NCI-H2196 (cell line): Measurements from ENCODE around the gene PGA3.
"Not testable (repeated sequence)": the region's sequence is repeated elsewhere in the genome, so short reads cannot be mapped to it uniquely, and the experiment has no call there.

Experiments
- DNase-seq: peaks from one replicate; lab custom pipeline; 2025; ENCODE audit not compliant: unreplicated experiment; lab: John Stamatoyannopoulos, UW

The PGA3 gene

DNA sequence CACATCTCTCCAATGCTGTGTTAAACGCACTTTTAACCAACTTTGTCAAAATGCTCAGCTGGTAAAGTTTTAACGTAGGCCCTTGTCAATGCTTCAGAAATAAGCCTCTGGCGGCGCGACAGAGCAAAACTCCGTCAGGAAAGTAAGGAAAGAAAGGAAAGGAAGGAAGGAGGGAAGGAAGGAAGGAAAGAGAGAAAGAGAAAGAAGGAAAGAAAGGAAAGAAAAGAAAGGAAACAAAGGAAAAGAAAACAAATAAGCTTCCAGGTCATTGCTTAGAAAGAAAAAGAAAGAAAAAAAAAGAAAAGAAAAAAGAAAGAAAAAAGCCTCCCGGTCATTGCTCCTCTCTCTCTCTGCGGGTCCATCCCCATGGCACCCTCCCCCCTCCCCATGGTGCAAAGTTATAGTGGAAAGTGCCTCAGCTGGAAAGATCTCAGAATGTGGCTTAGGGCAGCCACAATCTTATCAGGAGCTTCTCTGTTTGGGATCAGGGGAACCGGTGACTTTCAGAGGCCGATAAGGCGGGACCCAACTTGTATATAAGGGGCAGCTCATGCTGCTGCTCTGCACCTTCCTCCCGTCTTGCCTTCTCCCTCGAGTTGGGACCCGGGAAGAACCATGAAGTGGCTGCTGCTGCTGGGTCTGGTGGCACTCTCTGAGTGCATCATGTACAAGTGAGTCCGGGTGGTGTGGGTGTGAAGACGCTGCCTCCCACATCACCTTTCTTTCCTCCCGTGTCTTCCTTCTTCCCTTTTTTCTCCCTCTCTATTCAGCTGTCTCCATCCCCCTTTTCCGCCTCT lies at the start of gene PGA3:
Gene PGA3, plus strand, starts transcription at position 566 of the 797 bp plus-strand sequence. Its CDS starts 50 bp downstream, at position 616.
- DNase-seq: not testable (repeated sequence)

DNA sequence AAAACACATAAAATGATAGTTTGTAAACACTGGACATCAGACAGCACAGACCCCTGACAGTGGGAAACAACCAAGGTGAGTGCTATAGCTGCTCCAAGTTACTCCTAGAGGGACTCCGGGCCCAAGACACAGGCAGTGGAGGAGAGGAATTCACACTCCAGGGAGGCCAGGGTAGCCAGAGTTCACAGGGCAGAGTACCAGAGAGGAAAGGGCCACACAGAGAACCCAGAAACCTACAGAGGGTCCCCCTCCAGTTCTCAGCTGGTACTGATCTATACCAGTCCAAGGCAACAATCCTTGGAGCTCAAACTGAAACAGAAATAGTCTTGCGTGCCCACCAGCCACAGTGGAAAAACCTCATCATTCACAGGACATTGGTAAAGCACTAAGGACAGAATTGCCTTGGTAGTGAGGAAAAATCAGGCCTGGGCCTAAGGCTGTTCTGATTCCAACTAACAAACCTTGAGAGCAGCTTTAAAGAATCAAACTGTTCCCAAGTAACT lies 49.7 kb upstream of the PGA3 start:
- DNase-seq: no peak

DNA sequence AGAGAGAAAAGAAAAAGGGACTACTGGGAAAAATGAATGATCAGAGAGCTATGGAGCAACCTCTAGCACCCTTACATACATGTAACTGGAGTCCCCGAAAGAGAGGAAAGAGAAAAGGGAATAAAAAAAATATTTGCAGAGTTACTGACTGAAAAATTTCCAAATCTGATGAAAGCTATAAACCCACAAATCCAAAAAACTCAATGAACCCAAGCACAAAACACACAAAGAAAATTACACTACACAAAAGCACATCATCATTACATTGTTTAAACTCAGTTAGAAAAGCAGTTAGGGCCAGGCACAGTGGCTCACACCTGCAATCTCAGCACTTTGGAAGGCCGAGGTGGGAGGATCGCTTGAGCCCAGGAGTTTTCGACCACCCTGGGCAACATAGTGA lies 48.8 kb upstream of the PGA3 start:
- DNase-seq: no peak

DNA sequence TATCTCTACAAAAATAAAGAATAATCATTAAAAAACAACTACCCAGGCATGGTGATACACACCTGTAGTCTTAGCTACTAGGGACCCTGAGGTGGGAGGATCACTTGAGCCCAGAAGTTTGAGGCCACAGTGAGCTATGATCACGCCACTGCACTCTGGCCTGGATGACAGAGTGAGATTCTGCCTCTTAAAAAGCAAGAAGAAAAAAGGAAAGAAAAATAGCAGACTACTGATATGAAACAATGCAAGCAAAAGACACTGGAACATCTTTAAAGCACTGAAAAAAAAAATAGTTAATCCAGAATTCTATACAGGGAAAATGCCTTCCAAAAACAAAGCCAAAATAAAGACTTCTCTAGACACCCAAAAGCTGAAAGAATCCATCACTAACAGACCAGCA lies 48.0 kb upstream of the PGA3 start:
- DNase-seq: no peak

DNA sequence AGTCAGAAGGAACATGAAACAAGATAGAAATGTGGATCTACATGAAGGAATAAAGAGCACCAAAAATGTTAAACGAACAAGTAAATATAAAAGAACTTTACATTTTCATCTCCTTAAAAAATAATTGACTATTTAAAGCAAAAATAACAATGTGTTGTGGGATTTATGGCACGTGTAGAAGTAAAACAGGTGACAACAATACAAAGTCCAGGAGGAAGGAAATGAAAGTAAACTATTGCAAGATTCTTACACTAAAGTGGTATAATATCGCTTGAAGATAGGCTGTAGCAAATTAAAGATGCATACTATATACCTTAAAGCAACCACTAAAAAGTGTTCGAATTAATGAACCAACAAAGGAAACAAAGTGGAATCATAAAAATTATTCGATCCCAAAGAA lies 47.6 kb upstream of the PGA3 start:
- DNase-seq: no peak

DNA sequence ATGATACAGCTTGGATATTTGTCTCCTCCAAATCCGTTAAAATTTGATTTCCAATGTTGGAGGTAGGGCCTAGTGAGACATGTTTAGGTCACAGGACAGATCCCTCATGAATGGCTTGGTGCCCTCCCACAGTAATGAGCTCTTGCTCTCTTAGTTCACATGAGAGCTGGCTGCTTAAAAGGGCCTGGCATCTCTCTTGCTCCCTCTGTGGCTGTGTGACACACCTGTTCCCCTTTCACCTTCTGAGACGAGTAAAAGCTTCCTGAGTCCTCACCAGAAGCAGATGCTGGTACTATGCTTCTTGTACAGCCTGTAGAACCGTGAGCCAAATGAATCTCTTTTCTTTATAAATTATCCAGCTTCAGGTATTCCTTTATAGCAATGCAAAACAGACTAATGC lies 45.6 kb upstream of the PGA3 start:
- no peak for DNase-seq

DNA sequence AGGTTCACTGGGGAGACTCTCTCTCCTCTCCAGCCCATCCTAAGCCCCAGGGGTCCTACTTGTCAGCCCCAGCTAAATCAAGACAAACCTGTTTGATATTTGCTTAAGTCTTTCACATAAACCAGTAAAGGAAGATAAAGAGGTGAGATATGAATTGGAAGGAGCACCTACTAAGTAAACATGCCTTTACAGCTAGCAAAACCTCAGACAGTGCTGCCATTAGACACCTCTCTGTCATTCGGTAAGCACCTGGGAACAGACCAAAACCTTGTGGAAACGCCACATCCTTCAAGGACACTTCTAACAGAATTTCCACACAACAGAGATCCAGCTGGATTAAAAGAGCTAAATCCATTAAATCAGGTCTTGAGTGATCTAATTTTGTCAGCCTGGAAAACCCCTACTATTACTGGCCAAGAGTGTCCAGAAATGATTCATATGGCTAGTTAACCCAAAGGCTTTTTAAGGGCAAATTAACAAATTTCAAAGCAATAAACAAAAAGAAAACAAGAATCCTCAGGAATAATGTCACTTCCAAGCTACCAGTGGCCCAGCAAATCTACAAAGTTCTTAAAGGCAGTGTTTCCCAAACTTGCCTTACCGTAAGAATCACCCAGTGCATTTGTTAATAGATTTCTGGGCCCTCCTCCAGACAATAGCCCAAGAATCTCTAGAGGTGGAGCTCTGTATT lies 44.5 kb upstream of the PGA3 start:
- DNase-seq: peak; percentile 20

DNA sequence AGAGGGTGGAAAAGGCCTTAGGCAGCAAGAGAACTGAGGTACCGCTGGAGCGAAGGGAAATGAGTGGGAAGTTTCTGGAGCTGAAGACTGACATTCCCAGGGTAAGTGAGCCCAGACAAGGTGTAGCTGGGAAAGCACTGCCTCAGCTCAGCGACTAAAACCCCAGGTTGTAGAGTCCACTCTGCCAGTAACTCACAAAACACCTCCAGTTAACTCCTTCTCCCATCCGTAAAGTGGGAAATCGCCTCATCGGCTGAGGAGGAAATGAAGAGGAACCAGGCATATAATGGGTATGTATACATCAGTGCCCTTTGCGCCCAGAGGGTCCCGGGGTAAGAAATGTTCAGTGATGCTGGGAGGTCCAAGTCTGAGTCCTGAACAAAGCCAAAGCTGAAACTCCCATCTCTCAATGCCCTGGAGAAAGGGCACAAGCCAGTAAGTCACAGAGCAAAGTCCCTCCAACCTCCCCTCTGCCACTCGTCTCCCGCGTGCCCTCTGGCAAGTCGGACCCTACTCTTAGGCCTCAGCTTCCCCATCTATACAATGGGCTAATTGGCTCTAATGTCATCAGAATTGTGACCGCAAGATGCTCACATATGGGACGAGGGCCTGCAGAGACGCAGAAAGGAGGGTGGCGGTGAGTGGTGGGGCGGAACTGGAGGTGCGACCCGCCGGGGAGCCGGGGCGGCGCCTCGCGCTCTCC lies 42.7 kb upstream of the PGA3 start:
- no peak for DNase-seq

DNA sequence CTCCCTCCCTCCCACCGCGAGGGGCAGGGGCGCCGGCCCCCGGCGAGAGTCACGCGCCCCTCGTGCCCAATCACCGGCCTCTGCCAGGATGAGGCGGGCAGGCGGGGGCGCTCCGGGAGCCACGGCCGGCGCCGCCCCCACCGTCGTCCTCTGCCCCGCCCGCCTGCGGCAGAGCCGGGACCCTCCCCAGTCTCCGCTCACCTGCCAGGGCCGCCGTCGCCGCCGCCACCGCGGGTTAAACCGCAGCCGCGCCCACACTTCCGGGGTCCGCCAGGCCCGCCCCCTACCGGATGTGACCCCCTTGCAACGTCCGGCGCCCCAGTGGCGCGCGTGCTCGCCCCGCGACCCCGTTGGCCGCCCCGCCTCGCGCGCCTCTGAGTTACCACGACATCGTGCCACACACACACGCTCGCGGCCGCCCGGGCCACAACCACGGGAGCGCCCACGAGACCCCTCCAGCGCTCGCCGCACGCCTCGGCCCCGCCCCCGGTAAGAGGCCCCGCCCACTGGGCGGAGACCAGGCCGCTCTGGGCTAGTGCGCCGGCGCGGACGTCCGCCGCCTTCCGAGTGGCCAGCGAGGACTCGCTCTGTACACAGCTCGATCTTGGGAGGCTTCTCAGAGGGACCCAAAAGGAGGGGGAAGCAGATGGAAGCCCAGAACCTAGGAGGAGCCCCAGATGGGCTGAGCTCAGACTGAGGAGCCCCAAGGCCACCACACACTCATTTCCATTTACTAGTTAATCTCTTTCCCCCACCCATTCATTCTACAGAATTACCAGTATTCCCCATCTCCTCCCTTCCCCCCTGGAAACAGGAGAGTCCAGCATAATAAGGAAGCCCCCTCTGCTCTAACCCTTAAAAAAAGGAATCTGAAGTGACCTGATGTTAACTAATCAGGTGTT lies 41.9 kb upstream of the PGA3 start, which contains the start of gene VPS37C:
Gene VPS37C, minus strand, starts transcription at position 237 of the 902 bp plus-strand sequence. CDS start 22,597 bp downstream, outside the sequence.
- peak; percentile 93 for DNase-seq

DNA sequence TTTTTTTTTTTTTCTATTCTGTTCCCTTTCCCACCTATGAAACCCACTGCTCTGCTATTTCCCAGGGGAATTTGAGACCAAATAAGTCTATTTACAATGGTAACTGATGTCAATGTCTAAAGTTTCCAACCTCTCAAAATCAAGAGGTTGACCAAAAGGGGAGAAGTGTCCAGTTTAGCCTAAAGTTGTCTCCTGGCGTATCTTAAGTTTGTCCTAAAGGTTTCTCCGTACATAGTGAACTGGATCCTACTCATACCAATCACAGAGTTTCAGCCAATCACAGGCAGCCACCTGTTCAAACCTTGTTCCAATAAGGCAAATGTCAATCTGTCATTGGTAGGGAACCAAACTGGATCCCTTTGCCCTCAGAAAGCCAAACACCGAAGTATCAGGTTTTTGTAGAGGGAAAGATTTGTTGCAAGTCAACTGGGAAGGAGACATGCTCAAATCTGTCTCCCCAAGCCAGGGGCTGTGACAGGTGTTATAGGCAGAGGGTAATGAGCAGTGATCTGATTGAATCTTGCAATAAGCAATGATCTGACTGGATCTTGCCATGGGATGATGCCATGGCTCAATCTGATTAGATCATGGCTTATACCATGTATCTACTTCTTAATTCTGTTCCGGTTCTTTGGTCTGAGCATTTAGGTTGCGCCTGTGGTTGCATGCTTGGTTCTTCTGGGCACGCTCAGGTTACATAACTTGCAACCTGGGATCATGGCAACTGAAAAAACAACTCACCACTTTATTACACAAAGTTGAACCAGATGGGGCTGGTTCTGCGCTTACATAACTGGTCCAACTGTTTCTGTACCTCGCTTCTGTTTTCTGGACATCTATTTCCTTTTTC lies 41.0 kb upstream of the PGA3 start:
- peak; percentile 37 for DNase-seq

DNA sequence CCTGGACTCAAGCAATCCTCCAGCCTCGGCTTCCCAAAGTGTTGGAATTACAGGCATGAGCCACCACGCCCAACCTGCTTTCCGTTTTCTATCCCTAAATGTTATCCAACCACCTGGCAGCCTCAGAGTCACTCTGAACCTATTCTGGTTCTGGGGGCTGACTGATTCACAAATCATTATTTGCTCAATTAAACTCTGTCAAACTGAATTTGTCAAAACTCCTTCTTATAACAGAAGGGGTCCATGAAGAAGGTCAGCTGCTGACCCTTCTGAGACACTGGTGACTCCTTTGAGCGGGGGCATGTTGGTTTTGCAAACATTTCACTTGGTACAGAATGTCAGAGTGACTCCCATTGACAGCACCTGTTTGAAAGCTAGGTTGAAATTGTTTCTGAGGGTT lies 40.3 kb upstream of the PGA3 start:
- no peak for DNase-seq

DNA sequence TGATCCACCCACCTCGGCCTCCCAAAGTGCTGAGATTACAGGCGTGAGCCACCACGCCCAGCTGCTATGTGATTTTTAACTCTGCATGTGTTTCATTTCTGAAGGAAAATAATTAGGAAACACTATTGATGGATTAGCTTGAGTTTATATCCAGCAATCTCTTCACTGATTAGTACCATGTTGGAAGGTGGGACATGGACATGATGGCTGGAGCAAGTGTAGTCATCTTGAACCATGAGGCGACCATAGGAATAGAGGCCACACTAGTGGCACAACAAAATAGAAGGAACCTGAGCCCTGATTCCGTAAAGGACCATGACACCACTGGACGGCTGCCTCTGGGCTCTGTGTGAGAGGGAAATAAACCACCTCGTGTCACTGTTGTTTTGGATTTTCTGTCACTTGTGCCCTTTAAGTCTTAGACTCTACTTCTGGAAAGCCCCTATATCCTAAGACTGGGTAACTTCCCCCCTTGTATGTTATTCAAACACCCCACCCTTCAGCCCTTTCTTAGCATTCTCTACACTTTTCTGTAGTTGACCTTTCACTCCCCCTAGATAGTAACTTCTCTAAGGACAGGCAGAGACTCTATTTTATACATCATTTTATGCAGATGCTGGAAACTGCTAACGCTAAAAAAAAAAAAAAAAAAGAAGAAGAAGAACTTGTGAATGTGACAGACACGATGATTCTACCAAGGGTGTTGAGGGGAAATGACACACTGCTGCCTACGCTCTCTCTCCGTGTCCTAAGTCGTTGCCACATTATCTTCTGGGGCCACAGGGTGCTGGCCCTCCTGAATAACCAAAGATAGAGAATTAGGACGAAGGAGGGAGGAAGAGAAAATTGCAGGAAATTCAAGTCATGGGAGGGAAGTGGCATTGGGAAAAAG lies 39.4 kb upstream of the PGA3 start:
- DNase-seq: no peak

DNA sequence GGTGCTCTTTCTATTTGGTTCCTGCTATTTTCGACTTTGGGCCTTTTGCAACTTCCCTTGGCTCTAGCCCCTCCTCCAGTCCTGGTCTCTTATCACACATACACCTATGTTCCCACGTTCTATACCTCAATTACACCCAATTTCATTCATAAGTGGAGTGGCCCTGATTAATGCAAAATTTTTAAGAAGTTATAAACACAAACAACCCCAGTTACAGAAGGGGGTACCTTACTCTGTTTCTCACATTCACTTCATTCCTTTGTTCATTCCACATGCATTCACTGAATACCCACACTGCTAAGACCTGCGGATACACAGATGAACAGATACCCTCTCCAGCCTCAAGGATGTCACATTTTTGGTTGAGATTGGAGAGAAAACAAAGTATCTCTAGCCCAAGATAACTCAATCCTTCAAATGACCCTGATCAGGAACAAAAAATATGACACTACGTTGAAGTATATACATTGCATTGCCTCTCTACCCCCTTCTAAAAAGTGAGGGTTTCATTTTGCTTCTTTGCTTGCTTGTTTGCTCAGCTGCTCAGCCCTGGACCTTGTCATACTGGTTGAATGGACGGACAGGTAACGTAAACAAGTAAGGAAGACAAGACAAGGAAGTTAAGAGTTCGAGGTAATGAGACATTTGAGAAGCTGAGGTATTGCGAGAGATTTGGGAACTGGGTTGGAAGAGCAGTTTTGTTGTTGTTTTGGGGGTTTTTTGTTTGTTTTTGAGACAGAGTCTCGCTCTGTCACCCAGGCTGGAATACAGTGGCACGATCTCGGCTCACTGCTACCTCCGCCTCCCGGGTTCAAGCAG lies 38.5 kb upstream of the PGA3 start:
- peak; percentile 61 for DNase-seq

DNA sequence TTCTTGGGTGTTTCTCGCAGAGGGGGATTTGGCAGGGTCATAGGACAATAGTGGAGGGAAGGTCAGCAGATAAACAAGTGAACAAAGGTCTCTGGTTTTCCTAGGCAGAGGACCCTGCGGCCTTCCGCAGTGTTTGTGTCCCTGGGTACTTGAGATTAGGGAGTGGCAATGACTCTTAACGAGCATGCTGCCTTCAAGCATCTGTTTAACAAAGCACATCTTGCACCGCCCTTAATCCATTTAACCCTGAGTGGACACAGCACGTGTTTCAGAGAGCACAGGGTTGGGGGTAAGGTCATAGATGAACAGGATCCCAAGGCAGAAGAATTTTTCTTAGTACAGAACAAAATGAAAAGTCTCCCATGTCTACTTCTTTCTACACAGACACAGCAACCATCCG lies 37.5 kb upstream of the PGA3 start:
- not testable (repeated sequence) for DNase-seq

DNA sequence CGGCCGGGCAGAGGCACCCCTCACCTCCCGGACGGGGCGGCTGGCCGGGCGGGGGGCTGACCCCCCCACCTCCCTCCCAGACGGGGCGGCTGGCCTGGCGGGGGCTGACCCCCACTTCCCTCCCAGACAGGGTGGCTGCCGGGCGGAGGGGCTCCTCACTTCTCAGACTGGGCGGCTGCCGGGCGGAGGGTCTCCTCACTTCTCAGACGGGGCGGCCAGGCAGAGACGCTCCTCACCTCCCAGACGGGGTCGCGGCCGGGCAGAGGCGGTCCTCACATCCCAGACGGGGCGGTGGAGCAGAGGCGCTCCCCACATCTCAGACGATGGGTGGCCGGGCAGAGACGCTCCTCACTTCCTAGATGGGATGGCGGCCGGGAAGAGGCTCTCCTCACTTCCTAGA lies 37.0 kb upstream of the PGA3 start:
- not testable (repeated sequence) for DNase-seq

DNA sequence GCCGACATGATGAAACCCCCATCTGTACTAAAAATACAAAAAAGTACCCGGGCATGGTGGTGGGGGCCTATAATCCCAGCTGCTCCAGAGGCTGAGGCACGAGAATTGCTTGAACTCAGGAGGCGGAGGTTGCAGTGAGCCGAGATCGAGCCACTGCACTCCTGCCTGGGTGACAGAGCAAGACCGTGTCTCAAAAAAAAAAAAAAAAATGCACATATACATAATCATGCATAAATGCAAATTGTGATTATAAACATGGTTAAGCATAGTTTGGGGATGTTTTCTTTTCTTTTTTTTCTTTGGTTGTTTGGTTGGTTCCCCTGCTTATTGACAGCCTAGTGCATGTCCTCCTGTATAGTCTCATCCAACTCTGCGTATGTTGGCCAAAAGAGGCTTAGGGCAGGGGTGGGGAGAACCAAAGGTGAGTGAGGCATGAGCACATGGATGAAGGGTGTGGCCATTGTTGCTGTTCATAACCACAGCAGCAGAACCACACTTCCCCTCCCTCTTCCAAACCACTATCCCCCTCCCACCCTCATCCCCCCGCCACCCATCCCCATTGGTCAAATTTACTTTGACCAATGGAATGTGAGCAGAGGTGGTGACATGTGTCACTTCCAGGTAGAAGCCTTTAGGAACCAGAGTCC lies 35.1 kb upstream of the PGA3 start:
- DNase-seq: no peak

DNA sequence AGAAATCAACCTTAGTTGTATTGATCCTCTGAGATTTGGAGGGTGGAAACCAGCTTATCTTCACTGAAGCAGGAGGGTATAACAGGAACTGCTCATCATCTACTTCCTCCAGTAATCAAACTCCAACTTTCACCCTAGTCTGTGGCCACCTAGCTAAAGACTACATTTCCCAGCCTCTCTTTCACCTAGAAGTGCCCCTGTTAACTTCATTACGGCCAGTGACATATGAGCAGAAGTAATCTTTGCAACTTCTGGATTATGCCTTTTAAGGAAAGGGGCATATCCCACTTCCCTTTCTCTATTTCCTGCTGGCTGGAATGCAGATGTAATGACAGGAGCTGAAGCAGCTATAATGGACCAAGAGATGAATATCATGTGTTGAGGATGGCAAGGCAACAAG lies 34.5 kb upstream of the PGA3 start:
- no peak for DNase-seq
